WTC11 (cell line): ENCODE results near the gene AKAP10.

ENCODE experiments used
- CBFB ChIP-seq: sonication (generic); formaldehyde crosslinking; IDR thresholded peaks from 2 replicates; pipeline ENCODE4 v1.8.1; 2022; ENCODE audit warnings: mild to moderate bottlenecking, low read depth, missing genetic modification reagents
- CREB1 ChIP-seq: sonication (generic); formaldehyde crosslinking; IDR thresholded peaks from 2 replicates; pipeline ENCODE4 v1.8.0; 2023; ENCODE audit warnings: mild to moderate bottlenecking, missing genetic modification reagents
- CTCF ChIP-seq: fragments of 200-600 bp; IDR thresholded peaks from 2 replicates; pipeline ENCODE4 v1.8.0; 2022; ENCODE audit warnings: antibody characterized with exemption
- ESRRA ChIP-seq: sonication (generic); formaldehyde crosslinking; IDR thresholded peaks from 2 replicates; pipeline ENCODE4 v1.8.1; 2022; ENCODE audit warnings: mild to moderate bottlenecking, missing genetic modification reagents, borderline replicate concordance
- ETV6 ChIP-seq: sonication (generic); formaldehyde crosslinking; IDR thresholded peaks from 2 replicates; pipeline ENCODE4 v1.8.1; 2022; ENCODE audit warnings: mild to moderate bottlenecking, missing genetic modification reagents
- JAZF1 ChIP-seq: fragments of 250-450 bp; sonication (Bioruptor Pico); IDR thresholded peaks from 2 replicates; pipeline ENCODE4 v1.9.0; 2021; ENCODE audit warnings: moderate library complexity, mild to moderate bottlenecking, inconsistent platforms
- USF2 ChIP-seq: sonication (generic); formaldehyde crosslinking; IDR thresholded peaks from 2 replicates; pipeline ENCODE4 v1.8.1; 2023; ENCODE audit warnings: mild to moderate bottlenecking, missing genetic modification reagents, moderate library complexity
- ZBTB21 ChIP-seq: sonication (generic); formaldehyde crosslinking; IDR thresholded peaks from 2 replicates; pipeline ENCODE4 v1.8.1; 2023; ENCODE audit warnings: mild to moderate bottlenecking, missing genetic modification reagents, borderline replicate concordance
- ZNF121 ChIP-seq: sonication (generic); formaldehyde crosslinking; IDR thresholded peaks from 2 replicates; pipeline ENCODE4 v1.8.0; 2023; ENCODE audit warnings: missing genetic modification reagents
- ZNF138 ChIP-seq: sonication (generic); formaldehyde crosslinking; conservative IDR thresholded peaks from 2 replicates; pipeline ENCODE4 v1.8.1; 2022; ENCODE audit warnings: mild to moderate bottlenecking, moderate library complexity, missing genetic modification reagents
- TF ChIP-seq, protein P1 (sequence below): sonication (generic); formaldehyde crosslinking; IDR thresholded peaks from 2 replicates; pipeline ENCODE4 v1.8.0; 2023; ENCODE audit warnings: missing genetic modification reagents
- TF ChIP-seq, protein P2 (sequence below): sonication (generic); formaldehyde crosslinking; IDR thresholded peaks from 2 replicates; pipeline ENCODE4 v1.8.1; 2022; ENCODE audit warnings: missing genetic modification reagents, borderline replicate concordance
- TF ChIP-seq, protein P3 (sequence below): sonication (generic); formaldehyde crosslinking; conservative IDR thresholded peaks from 2 replicates; pipeline ENCODE4 v1.8.1; 2022; ENCODE audit warnings: mild to moderate bottlenecking, missing genetic modification reagents
- TF ChIP-seq, protein P4 (sequence below): sonication (generic); formaldehyde crosslinking; IDR thresholded peaks from 2 replicates; pipeline ENCODE4 v1.8.1; 2022; ENCODE audit warnings: mild to moderate bottlenecking, missing genetic modification reagents, moderate library complexity, borderline replicate concordance

GRCh38 chr17:20010936-20011335 lies 33.3 kb upstream of the AKAP10 start:
- TF ChIP-seq ZBTB21, result no peak
- no peak for TF ChIP-seq CTCF
- TF ChIP-seq USF2 (CRISPR knock-in tag), result no peak
- no peak for TF ChIP-seq ZNF121
- TF ChIP-seq, protein P1, sequence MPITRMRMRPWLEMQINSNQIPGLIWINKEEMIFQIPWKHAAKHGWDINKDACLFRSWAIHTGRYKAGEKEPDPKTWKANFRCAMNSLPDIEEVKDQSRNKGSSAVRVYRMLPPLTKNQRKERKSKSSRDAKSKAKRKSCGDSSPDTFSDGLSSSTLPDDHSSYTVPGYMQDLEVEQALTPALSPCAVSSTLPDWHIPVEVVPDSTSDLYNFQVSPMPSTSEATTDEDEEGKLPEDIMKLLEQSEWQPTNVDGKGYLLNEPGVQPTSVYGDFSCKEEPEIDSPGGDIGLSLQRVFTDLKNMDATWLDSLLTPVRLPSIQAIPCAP (CRISPR knock-in tag), result no peak
- TF ChIP-seq, protein P2, sequence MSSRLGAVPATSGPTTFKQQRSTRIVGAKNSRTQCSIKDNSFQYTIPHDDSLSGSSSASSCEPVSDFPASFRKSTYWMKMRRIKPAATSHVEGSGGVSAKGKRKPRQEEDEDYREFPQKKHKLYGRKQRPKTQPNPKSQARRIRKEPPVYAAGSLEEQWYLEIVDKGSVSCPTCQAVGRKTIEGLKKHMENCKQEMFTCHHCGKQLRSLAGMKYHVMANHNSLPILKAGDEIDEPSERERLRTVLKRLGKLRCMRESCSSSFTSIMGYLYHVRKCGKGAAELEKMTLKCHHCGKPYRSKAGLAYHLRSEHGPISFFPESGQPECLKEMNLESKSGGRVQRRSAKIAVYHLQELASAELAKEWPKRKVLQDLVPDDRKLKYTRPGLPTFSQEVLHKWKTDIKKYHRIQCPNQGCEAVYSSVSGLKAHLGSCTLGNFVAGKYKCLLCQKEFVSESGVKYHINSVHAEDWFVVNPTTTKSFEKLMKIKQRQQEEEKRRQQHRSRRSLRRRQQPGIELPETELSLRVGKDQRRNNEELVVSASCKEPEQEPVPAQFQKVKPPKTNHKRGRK (CRISPR knock-in tag), result no peak
- TF ChIP-seq ESRRA (CRISPR knock-in tag), result no peak
- TF ChIP-seq CREB1, result no peak
- TF ChIP-seq CBFB (CRISPR knock-in tag), result no peak
- TF ChIP-seq, protein P3, sequence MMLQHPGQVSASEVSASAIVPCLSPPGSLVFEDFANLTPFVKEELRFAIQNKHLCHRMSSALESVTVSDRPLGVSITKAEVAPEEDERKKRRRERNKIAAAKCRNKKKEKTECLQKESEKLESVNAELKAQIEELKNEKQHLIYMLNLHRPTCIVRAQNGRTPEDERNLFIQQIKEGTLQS (CRISPR knock-in tag), result no peak
- TF ChIP-seq JAZF1 (CRISPR knock-in tag), result no peak
- no peak for TF ChIP-seq ZNF138 (CRISPR knock-in tag)
- no peak for TF ChIP-seq ETV6 (CRISPR knock-in tag)
- TF ChIP-seq, protein P4, sequence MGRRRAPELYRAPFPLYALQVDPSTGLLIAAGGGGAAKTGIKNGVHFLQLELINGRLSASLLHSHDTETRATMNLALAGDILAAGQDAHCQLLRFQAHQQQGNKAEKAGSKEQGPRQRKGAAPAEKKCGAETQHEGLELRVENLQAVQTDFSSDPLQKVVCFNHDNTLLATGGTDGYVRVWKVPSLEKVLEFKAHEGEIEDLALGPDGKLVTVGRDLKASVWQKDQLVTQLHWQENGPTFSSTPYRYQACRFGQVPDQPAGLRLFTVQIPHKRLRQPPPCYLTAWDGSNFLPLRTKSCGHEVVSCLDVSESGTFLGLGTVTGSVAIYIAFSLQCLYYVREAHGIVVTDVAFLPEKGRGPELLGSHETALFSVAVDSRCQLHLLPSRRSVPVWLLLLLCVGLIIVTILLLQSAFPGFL, result no peak
